Measurements from ENCODE around the gene WDR45B.

GRCh38 chr17:82690786-82691489 is 42.7 kb upstream of the WDR45B start:
- TF ChIP-seq CTCF (IDR thresholded peaks at IDR 0.05; ENCODE audit: low read length) (no peak), EZH2 (IDR thresholded peaks at IDR 0.05; ENCODE audit: borderline replicate concordance, low read length) (no peak)

All from OCI-LY1 (cell line).